Liver (tissue), 9 donors: ENCODE results near the gene TCTA. TPM values are rescaled to one million over a fixed set of nuclear protein-coding genes. Genes with fewer than 3 reads are reported as not detected.

Experiments used
- DNase-seq: peaks from one replicate; pipeline ENCODE4 v3.0.0-alpha.2; 2017; ENCODE audit warnings: low spot score
- H3K27ac ChIP-seq, 2 donors: one replicate each; pipeline ENCODE4 v1.7.0; 2013; ENCODE audit warnings: inconsistent platforms in 2 of 2, low read length in 2 of 2, control low read depth in 1 of 2, low read depth in 1 of 2, mild to moderate bottlenecking in 1 of 2
- H3K27me3 ChIP-seq, 4 donors: one replicate each; pipeline versions ENCODE4 v1.6.1 to v1.7.0; 2013; ENCODE audit warnings: low read length in 3 of 4, inconsistent platforms in 1 of 4, mild to moderate bottlenecking in 1 of 4, moderate library complexity in 1 of 4; ENCODE audit not compliant: control insufficient read depth in 4 of 4, insufficient read depth in 4 of 4
- H3K36me3 ChIP-seq, 4 donors: one replicate each; pipeline versions ENCODE4 v1.6.1 to v1.7.0; 2013; ENCODE audit warnings: low read length in 3 of 4, mild to moderate bottlenecking in 3 of 4, low read depth in 1 of 4, moderate library complexity in 1 of 4; ENCODE audit not compliant: control insufficient read depth in 4 of 4, insufficient read depth in 3 of 4
- H3K4me1 ChIP-seq, 4 donors: one replicate each; pipeline versions ENCODE4 v1.6.1 to v1.7.0; 2013; ENCODE audit warnings: low read length in 3 of 4, mild to moderate bottlenecking in 3 of 4, moderate library complexity in 1 of 4; ENCODE audit not compliant: control insufficient read depth in 4 of 4, insufficient read depth in 4 of 4
- H3K4me3 ChIP-seq, 3 donors: one replicate each; pipeline versions ENCODE4 v1.6.1 to v1.7.0; 2013; ENCODE audit warnings: low read length in 3 of 3, control low read depth in 1 of 3, low read depth in 1 of 3, mild to moderate bottlenecking in 1 of 3
- H3K9ac ChIP-seq, 2 donors: one replicate each; pipeline ENCODE4 v1.7.0; 2013; ENCODE audit warnings: low read length in 2 of 2, mild to moderate bottlenecking in 2 of 2, moderate library complexity in 2 of 2, control low read depth in 1 of 2, low read depth in 1 of 2
- H3K9me3 ChIP-seq, 4 donors: one replicate each; pipeline versions ENCODE4 v1.6.1 to v1.7.0; 2013; ENCODE audit warnings: low read length in 3 of 4; ENCODE audit not compliant: control insufficient read depth in 4 of 4
- ATF3 ChIP-seq: IDR thresholded peaks from 2 replicates; pipeline ENCODE4 v1.6.1; 2016; ENCODE audit warnings: antibody characterized with exemption
- CTCF ChIP-seq: fragments of 150-350 bp; IDR thresholded peaks from 2 replicates; pipeline ENCODE4 v1.5.1; 2017; ENCODE audit warnings: improper control_type of control experiment, low read depth, low read length; ENCODE audit not compliant: missing input control
- EGR1 ChIP-seq, 2 donors: IDR thresholded peaks; 2 replicates each; pipeline ENCODE4 v1.6.1; 2016 to 2018; ENCODE audit warnings: antibody characterized with exemption in 2 of 2, low read depth in 2 of 2
- FOXA1 ChIP-seq: IDR thresholded peaks from 2 replicates; pipeline ENCODE4 v1.6.1; 2016; ENCODE audit warnings: antibody characterized with exemption
- FOXA2 ChIP-seq: IDR thresholded peaks from 2 replicates; pipeline ENCODE4 v1.6.1; 2016; ENCODE audit warnings: antibody characterized with exemption
- GABPA ChIP-seq, 2 donors: IDR thresholded peaks in 1 of 2; conservative IDR thresholded peaks in 1 of 2; 2 replicates each; pipeline ENCODE4 v1.6.1; 2016; ENCODE audit warnings: antibody characterized with exemption in 2 of 2, mild to moderate bottlenecking in 1 of 2, moderate library complexity in 1 of 2
- HNF4A ChIP-seq, 2 donors: conservative IDR thresholded peaks; 2 replicates each; pipeline ENCODE4 v1.6.1; 2016; ENCODE audit warnings: antibody characterized with exemption in 2 of 2, mild to moderate bottlenecking in 2 of 2
- HNF4G ChIP-seq: IDR thresholded peaks from 2 replicates; pipeline ENCODE4 v1.6.1; 2016; ENCODE audit warnings: antibody characterized with exemption
- JUND ChIP-seq, 2 donors: IDR thresholded peaks; 2 replicates each; pipeline ENCODE4 v1.6.1; 2016; ENCODE audit warnings: antibody characterized with exemption in 2 of 2
- MAX ChIP-seq: IDR thresholded peaks from 2 replicates; pipeline ENCODE4 v1.6.1; 2016; ENCODE audit warnings: antibody characterized with exemption
- NR2F2 ChIP-seq: IDR thresholded peaks from 2 replicates; pipeline ENCODE4 v1.6.1; 2016; ENCODE audit warnings: antibody characterized with exemption
- RAD21 ChIP-seq, 2 donors: IDR thresholded peaks; 2 replicates each; pipeline ENCODE4 v1.6.1; 2016; ENCODE audit warnings: antibody characterized with exemption in 2 of 2, mild to moderate bottlenecking in 2 of 2
- RXRA ChIP-seq, 2 donors: IDR thresholded peaks; 2 replicates each; pipeline ENCODE4 v1.6.1; 2017 to 2018; ENCODE audit warnings: antibody characterized with exemption in 2 of 2, mild to moderate bottlenecking in 1 of 2
- SP1 ChIP-seq: IDR thresholded peaks from 2 replicates; pipeline ENCODE4 v1.6.1; 2018; ENCODE audit warnings: antibody characterized with exemption, mild to moderate bottlenecking
- TAF1 ChIP-seq: conservative IDR thresholded peaks from 2 replicates; pipeline ENCODE4 v1.6.1; 2016; ENCODE audit warnings: antibody characterized with exemption, mild to moderate bottlenecking
- YY1 ChIP-seq: IDR thresholded peaks from 2 replicates; pipeline ENCODE4 v1.6.1; 2016; ENCODE audit warnings: antibody characterized with exemption, mild to moderate bottlenecking
- ZBTB33 ChIP-seq: IDR thresholded peaks from 2 replicates; pipeline ENCODE4 v1.6.1; 2016; ENCODE audit warnings: antibody characterized with exemption
- WGBS: extraction: QIAGEN DNeasy Blood & Tissue Kit; methylation state at CpG from one replicate; pipeline ENCODE4 v1.1.7; 2013; 5-methylcytosine and 5-hydroxymethylcytosine counted together
- polyA plus RNA-seq, 2 donors: library from polyadenylated mRNA; stranded (reverse) in 1 of 2; unstranded in 1 of 2; fragments of 200-250 nt in 1 of 2; fragments of >200 nt in 1 of 2; fragmentation: Nextera tagmentation in 1 of 2; extraction: Ambion mirVana in 1 of 2; gene quantifications; one replicate each; pipeline versions ENCODE4 v1.2.1 to v1.2.3, GENCODE V29; 2013 to 2015
- total RNA-seq, 2 donors: library from RNA; depleted of rRNA; stranded (reverse); fragments of >200 nt; gene quantifications; one replicate each; pipeline ENCODE4 v1.2.3, GENCODE V29; 2014
- donor health status: healthy.
- donor health status: healthy.
- donor health status: healthy.
- donor health status: healthy.
- donor health status: healthy.

The TCTA gene
- total and polyA plus RNA-seq, 4 donors = 13.6 to 28.2 (median 24.6) TPM

GRCh38 chr3:49456466-49456865 lies 44.2 kb downstream of the TCTA start:
- Histone ChIP-seq H3K27ac (no peak overlapping the region), H3K4me1 (no peaks in the 10 kb centered on the region), H3K9me3 (no peaks in the 10 kb centered on the region), H3K27me3 (no peaks in the 10 kb centered on the region), H3K4me3 (no peak overlapping the region), H3K9ac (no peak overlapping the region), H3K36me3 (no peaks in the 10 kb centered on the region)
- no peak for DNase-seq
- TF ChIP-seq HNF4G (no peak), SP1 (no peak), CTCF (no peak), RXRA (IDR thresholded peaks at IDR 0.05) (no peak), ZBTB33 (no peak), YY1 (no peak), TAF1 (no peak), JUND (IDR thresholded peaks at IDR 0.05) (no peak), NR2F2 (no peak)
- WGBS = 89% methylated on average over 3 of the region's 3 CpGs

GRCh38 chr3:49460188-49460890 lies 48.1 kb downstream of the TCTA start:
- Histone ChIP-seq H3K9me3 (no peaks in the 10 kb centered on the region), H3K27me3 (no peaks in the 10 kb centered on the region), H3K4me3 (no peak overlapping the region), H3K9ac (no peak overlapping the region), H3K27ac (no peak overlapping the region), H3K36me3 (no peaks in the 10 kb centered on the region), H3K4me1 (no peaks in the 10 kb centered on the region)
- DNase-seq = no peak
- WGBS = 91% methylated on average over 2 of the region's 2 CpGs
- TF ChIP-seq JUND (IDR thresholded peaks at IDR 0.05) = no peak
- TF ChIP-seq EGR1 (IDR thresholded peaks at IDR 0.05; ENCODE audit: low read depth in 2 of 2) = no peak
- TF ChIP-seq FOXA1 = no peak
- TF ChIP-seq GABPA (IDR thresholded peaks at IDR 0.05 in 1 of 2, conservative IDR thresholded peaks at IDR 0.05 in 1 of 2) = no peak
- no peak for TF ChIP-seq MAX
- no peak for TF ChIP-seq YY1
- TF ChIP-seq NR2F2 = no peak
- no peak for TF ChIP-seq RAD21 (IDR thresholded peaks at IDR 0.05)
- TF ChIP-seq FOXA2 = no peak
- no peak for TF ChIP-seq ATF3
- no peak for TF ChIP-seq SP1
- no peak for TF ChIP-seq RXRA (IDR thresholded peaks at IDR 0.05)
- no peak for TF ChIP-seq HNF4A (conservative IDR thresholded peaks at IDR 0.05)
